Stimulated activated CD4-positive, alpha-beta T cell treated with anti-CD3 and anti-CD28 coated beads, Interleukin-12 subunit alpha, Interleukin-12 subunit beta, amount 100 ng/mL, for 4 hours (primary cell): Measurements from ENCODE around the gene PRKRA.
A peak's percentile ranks its signal among the peaks of the same experiment; 100 is the strongest.
"Not testable (repeated sequence)": the region's sequence is repeated elsewhere in the genome, so short reads cannot be mapped to it uniquely, and the experiment has no call there.

Experiments used
- DNase-seq: peaks from one replicate; pipeline ENCODE4 v3.0.0-alpha.2; 2020

The PRKRA gene

DNA sequence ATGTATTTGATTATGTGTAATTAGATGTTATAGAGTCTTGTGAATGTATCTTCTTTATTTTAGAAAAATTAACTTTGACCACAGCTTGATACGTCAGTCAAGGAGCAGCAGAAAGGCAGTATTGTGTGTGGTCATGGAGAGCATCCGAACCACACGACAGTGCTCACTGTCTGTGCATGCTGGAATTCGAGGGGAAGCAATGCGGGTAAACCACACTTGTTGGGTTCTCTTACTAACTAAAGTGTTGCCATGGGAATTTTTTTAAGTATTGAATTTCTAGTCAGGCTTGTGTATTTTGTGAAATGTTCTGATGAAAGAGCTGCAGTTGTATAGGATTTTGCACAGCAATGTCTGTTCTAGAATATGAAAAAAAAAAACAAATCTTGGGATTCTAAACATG lies 5.0 kb upstream of the PRKRA start:
- no peak for DNase-seq

DNA sequence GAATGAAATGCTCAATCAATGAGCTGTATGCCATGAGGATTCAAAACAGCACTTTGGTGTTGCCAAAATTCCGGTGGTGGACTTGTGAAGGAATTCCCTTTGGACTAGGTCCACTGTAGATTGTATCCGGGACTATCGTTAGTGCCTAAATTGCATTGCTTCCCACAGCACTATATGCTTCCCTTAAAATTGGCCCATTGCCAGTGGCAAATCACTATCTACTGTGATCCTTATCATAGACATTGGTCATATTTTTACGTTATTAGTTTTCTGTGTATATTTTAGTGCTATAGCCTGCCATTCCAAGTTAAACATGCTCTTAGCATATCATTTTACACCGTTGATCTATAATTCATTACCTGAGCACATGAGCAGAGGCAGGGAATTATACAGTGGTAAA lies 1.9 kb upstream of the PRKRA start:
- no peak for DNase-seq

DNA sequence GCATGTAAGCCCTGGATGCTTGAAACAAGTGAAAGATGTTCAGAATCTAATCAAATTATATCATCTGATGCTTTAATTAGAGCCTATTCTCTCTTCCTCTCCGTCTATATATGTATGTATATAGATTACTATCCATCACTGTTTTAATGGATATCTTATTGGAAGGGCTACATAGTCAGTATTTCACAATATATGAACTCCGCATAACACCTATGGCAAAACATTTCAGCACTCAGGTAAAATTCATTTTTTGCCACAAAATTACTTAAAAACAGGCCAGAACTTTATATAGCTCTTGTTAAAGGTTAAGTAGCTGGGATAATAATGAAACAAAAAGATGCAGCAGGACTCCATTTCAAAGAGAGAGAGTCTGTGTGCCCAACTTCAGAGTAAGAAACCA lies 1.4 kb upstream of the PRKRA start:
- DNase-seq, result no peak

- DNase-seq, result no peak
Observed at GRCh38 chr2:178450524-178450773, 526 bp downstream of the PRKRA start.

DNA sequence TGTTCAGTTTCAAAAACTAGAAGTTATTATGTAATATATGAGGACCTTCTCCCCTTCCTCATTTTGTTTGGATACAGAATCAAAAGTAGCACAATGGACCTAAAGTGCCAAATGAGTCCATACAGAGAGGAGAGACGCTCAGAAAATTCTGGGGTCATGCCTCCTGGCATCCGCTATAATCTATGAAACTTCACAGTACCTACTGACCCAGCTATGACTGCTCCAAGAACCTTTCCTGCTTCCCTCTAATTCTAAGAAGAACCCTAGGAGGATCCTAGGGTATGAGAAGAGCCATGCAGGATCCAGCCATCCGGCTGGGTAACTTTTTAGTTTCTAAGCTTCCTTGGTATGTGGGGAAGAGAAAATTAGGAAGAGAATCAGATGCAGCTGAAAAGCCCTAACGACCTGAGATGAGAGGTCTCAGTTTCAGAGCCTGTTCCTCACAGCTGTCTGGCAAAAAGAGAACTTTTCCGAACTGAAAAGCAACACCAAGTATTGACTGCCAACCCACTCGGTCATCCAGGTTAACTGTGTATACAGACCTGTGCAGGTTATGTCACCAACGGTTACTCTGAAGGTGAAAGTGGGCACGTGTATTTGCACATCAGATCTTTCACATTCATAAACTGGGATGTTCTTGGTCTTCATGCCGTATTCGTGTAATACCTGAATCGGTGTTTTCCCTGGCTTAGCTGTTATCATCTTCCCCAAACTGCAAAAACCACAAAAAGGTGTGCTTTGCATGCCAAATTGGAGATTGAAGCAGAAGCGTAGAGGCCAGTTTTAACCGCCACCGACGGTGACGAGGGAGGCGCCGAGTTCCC lies 1.1 kb downstream of the PRKRA start:
- peak; percentile 11 for DNase-seq

- no peak for DNase-seq
Observed at GRCh38 chr2:178448968-178449661, 1.9 kb downstream of the PRKRA start.

DNA sequence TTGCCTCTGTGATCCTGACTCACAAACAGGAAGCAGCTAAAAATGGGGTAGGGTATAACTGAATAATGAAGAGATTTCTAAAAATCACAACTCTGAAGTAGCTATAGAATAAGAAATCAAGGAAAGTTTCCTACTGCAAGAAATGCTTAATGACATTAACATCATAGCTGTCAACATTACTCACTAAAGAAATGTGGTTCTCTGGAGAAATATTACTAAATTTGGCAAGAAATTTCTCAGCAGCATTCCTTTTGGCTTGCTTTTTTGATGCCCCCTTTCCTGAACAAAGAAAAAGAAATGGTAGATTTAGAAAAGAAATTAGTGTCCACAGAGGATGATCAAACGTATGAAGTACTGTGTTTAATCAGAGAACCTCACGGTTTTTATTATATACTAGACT lies 9.5 kb downstream of the PRKRA start:
- no peak for DNase-seq

DNA sequence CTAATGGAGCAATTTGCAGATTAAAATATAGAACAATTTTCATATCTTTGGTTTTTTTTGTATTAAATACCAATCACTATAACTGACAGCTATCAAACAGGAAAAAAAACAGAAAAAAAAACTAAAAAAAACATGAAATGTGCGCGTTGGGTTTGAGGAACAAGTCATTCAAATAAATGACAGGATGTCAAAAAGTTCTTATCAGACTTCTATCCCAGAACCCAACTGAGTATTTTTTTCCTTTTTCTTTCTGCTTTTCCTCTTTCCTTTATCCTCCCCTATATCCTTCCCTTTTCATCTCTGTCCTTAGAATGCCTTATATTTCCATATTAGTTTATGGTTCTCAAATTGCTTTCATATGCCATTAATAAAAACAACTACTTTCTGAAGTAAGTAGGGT lies 14.3 kb downstream of the PRKRA start:
- DNase-seq, result no peak

GRCh38 chr2:178429336-178429735 lies 21.6 kb downstream of the PRKRA start:
- DNase-seq, result no peak

GRCh38 chr2:178428396-178428806 lies 22.6 kb downstream of the PRKRA start:
- no peak for DNase-seq

- no peak for DNase-seq
Observed at GRCh38 chr2:178427458-178427857, 23.5 kb downstream of the PRKRA start.

DNA sequence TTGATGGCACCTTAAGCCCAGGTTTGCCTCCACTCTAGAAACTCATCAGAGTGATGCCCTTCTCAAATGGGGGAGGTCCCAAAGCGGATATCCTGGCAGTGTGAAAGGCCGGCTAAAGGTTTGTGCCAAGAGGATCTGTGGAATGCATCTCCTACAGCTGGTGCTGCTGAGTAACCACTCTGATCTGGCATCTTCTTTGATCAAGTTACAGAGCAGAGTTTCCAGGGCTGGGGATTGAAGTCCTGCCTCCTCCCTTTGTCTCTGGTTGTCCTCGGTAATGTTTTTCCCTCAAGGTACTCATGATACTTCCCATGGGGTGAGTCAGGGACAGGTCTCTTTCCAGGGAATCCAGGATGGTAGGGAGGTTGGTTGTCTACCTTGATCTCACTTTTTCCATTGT lies 24.6 kb downstream of the PRKRA start:
- no peak for DNase-seq

DNA sequence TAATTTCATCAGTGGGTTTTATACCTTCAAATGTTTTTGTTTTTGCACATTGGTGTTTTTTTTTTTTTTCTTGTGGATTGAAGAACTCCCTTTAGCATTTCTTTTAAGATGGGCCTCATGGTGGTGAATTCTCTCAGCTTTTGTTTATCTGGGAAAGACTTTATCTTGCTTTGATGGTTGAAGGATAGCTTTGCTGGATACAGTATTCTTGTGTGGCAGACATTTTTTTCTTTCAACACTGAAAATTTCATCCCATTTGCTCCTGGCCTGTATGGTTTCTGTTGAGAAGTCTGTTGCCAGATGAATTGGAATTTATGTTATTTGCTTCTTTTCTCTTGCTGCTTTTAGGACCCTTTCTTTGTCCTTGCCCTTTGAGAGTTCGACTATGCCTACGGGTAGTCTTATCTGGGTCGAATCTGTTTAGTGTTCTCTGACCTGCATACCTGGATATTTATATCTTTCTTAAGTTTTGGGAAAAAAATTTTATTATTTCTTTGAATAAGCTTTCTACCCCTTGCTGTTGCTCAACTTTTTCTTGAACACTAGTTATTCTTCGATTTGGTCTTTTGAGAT lies 25.6 kb downstream of the PRKRA start:
- DNase-seq, result no peak

DNA sequence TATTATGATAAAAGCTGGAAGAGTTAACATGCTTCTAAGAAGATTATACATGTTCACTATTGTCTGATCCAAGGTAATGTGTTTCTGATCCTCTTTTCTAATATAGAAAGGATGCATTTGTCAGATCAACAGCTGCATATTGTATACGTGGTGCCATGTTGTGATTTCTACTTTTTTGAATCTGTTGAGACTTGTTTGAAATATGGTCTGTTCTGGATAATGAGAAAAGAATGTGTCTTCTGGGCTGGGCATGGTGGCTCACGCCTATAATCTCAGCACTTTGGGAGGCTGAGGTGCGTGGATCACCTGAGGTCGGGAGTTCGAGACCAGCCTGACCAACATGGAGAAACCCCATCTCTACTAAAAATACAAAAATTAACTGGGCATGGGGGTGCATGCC lies 27.2 kb downstream of the PRKRA start:
- DNase-seq, result not testable (repeated sequence)

- no peak for DNase-seq
Observed at GRCh38 chr2:178422097-178422496, 28.9 kb downstream of the PRKRA start.

DNA sequence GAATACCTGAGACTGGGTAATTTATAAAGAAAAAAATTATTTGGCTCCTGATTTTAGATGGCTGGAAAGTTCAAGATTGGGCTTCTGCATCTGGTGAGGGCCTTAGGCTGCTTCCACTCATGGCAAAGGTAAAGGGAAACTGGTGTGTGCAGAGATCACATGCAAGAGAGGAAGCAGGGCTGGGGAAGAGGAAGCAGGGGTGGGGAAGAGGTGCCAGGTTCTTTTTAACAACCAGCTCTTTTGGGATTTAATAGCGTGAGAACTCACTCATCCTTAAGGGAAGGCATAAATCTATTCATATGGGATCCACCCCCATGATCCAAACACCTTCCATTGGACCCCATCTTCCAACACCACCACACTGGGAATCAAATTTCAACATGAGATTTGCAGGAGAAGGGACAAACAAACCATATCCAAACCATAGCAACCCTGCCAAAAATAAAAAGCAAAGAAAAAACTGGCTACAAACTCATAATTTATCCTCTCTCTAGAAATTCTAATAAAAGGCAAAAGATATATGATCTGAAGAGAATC lies 30.4 kb downstream of the PRKRA start:
- no peak for DNase-seq

- no peak for DNase-seq
Observed at GRCh38 chr2:178419123-178419522, 31.9 kb downstream of the PRKRA start.

GRCh38 chr2:178418426-178418825 lies 32.5 kb downstream of the PRKRA start:
- DNase-seq, result no peak

DNA sequence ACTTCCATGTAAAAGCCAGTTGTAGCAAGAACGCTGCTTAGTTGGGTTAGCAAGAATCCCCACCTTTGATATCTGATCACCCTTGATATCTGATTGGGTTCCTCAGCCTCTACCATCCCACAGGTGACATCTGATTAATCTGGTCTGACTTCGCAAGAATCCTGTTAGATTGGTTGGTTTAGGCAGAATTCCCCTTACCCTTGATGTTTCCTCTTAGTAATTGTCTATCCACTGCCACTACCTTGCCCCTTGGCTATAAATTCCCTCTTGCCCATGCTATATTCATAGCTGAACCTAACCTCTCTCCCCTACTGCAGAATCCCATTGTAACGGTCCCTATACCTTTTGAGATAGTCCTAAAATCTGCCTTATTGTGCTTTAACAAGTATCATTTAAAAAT lies 33.1 kb downstream of the PRKRA start:
- DNase-seq, result no peak

DNA sequence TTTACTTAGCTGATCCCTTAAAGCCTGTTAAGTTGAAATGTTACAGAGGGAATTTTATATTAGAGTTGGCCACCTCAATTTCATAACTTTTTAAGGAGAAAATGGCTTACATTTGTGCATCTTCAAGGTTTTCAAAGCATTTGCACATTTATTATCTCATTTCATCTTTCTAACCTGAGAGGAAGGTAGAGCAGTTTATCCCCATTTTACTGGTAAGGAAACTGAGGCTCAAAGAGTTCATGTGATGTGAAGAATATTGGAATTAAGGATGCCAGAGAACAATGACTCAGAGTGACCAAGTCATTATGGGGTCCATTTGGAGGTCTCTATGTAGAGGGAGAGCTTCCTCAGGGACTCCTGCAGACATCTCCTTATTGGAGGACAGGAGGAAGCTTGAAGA lies 35.0 kb downstream of the PRKRA start:
- DNase-seq, result no peak

DNA sequence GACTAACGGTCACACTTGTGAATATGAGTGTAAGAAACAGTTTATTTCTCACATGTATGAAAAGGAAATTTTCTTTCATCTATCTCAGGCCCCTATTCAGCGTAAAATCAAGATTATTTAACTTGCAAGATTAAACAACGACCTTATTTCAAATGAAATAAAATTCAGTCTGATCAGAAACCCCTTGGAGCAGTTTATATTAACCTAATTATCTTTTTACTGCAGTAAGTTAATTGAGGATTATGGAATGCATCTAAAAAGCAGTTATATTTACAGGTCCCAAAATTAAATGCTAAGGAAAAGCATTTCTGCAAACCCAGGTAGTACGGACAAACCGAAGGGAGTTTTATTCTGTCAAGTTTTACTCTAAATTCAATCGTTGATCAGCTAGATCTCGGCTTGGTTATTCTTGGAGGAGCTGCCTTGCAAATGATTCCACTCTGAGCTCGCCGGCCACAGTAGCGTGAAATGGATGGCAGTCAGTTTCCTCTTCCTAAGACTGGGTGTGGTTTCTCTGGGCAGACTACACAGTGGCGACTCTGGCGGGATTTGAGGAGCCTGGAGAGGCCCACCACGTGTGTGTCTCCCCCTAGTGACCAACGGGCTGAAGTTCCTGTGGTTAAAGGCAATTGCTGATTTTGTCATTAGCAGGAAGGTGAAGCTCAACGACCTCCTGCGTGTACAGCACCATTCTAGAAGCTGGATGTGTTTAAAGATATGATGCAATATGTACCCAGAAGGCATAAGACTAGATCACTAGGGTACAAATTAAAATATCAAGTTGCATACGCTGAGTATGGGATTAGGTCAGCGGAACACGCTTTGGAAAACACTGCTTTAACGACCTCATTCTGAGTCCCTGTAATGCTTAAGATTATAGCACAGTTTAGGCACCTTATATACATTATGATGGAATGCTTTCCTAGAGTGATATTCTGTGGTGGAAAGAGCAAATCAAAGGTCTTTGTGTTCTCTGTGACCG lies 36.4 kb downstream of the PRKRA start:
- peak; percentile 66 for DNase-seq

GRCh38 chr2:178413472-178414265 lies 37.3 kb downstream of the PRKRA start:
- DNase-seq, result peak; percentile 72
